NCI-H1105 (cell line): ENCODE results near the gene PCDH9.
A peak's percentile ranks its signal among the peaks of the same experiment; 100 is the strongest.

ENCODE experiments used
- DNase-seq: peaks from one replicate; lab custom pipeline; 2025; lab: John Stamatoyannopoulos, UW

PCDH9 gene

DNA sequence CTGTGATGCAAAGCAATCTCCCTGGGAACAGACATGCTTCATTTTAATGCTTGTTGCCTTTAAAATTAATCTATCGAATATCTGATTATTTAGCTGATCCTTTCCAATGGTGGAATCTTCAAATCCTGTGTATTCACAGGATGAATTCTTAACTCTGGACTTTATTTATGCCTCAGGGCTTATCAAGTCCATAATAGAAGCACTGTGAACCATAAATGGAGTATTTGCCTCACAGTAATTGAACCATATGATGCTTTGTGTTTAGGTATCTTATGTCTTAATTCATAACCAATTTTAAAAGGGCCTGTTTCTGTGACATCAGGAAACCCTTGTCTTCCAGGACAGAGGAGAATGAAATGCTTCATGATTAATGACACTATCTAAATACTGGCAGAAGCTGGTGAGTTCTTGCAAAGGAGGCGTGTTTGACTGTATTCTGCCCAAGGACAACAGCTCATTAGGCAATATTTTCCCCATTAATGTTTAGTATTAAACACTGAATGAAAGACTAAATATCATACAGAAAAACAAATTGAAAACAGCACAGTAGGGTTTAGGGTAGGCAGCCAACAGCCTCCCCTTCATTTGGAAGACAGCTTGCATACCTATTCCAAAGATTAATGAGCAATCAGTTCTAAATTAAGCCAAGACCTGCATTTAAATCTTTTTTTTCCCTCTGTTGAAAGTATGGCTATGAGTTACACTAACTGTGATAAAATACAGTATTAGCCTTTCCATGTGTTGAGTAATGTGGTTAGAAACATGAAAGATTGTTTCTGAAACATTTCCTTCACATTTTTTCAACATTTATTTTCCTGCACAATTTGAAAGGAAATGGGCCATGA is 709.4 kb downstream of the PCDH9 start:
- no peak for DNase-seq

DNA sequence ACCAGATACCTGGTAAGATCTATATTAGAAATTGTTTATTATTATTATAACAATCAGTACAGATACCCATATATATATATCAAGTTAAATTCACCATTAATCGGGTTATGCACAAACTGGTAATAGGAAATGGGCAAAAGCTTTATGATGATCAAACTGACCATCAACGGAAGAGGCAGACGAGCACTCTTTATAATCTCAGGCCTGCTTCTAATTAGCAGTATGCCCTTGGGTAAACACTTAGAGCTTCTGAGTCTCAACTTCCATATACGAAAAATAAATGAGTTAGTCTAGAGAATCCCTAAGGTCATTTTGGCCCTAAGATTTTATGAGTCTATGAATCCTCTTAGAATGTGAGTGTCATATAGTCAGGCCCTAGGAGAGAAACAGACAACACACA is 710.9 kb downstream of the PCDH9 start:
- DNase-seq: no peak

DNA sequence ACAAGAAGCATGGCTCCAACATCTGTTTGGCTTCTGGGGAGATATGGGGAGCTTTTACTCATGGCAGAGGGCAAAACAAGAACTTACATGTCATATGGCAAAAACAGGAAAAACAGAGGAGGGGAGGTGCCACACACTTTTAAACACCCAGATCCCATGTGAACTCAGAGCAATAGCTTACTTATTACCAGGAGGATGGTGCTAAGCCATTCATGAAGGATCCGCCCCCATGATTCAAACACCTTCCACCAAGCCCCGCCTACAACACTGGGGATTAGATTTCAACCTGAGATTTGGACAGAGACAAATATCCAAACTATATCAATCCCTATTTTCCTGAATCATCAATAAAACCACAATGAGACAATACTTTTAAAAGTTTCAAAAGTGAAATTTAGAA is 712.1 kb downstream of the PCDH9 start:
- DNase-seq: no peak

DNA sequence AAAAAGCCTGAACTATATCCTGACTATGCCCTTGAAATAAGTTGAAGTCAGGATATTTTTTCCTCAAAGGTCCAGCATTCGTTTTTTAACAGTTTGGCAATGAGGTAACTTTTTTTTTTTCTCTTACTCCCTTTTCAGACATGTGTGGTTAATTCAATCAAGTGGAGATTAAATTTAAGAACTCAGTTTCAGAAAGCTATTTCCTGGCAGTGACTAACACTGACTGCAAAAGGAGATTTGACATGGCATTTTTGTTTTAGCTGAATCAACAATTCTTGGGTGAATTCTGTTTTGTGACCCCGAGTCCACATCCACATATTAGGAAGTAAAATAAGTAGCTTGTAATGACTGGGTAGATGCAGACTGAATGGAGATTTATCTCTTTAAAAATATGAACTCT is 716.4 kb downstream of the PCDH9 start:
- DNase-seq: no peak

DNA sequence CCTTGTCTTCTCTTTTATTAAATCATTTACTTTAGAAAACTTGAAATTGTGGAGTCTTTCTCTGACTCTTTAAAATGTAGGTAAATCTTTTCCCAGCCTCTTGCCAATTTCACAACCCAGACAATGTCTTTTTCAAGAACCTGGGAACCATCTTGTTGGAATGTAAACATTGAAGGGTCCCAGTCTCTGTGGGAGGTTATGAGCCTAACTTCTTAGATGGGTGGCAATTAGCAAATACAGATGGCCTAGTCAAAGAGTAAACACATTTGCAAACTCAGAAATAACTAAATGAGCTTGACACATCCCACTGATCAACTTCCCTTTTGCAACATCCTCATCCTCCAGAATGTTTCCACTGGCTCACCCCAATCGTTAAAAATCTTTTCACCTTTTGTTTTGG is 721.0 kb downstream of the PCDH9 start:
- no peak for DNase-seq

DNA sequence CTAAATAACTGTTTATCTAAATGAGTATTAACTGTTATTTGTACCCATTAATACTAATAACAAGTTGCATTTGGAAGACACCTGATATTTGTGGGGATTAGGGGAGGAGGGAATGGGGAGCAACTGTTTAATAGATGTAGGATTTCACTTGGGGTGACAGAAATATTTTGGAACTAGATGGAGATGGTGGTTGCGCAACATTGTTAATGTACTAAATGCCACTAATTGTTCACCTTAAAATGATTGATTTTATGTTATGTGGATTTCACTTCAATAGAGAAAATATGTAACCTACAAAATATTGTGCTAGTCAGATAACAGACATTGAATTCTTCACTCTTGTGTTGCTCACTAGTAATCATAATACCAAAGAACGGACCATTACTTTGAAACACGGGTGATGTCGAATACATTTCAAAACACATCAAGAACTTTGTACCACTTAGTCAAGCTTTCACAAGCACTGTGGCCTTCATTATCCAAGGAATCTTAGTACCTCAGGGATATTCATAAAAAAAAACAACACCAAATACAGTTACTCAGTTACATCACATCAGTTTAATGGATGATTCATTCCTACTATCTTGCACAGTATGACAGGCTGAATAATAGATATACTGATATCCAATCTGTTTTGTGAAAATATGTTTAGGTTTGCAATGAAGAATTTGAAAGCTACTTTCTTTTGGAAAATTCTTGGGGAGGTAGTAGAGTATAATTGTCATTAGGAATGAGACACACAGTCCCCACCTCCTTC is 721.8 kb downstream of the PCDH9 start:
- no peak for DNase-seq

DNA sequence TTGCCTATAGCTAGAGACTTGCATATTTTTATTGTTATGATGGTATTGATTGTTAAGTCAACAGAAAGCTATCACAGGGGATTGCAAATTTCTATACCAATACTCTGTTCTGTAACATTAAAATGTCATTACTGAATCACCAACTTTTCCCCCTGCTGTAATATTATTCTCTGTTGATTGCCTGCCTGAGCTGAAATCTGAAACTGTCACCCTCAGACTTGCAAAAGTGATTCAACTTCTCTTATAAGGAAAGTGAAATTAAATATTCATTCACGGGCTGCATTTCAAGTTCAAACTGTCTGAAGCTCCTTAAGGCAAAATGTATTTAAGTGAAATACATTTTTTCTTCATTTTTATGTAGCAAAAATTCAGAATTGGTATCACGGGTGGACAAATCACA is 723.2 kb downstream of the PCDH9 start:
- no peak for DNase-seq

DNA sequence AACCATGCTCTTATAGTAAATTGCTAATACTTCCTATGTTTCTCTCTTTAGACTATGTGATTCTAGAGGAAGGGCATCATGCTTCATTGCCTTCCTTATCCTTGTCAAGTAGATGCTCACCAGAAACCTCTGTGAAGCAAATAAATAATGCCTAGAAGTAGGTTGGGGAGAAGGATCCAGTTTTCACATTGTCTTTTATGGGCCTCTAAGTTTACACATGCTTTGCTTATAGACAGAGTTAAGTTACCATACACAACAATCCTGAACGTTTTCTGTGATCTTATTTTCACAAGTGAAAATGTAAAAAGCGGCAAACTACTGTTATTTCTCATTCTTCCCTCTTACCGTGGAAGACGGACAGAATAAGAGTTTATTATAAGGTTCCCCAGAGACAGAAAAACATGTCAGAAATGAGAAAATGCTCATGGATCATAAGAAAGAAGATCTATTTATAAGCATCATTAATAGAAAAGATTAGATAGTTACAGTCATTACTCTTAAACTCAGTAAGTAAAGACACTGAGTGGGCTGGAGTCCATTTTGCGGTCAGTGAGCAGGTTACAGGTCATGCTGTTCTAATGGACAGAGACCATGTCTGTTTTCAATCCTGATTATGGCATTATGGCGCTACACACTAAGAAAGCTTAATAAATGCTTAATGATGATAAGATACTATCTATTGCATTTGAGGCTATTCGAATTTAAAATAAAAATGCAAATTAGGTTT is 723.9 kb downstream of the PCDH9 start:
- no peak for DNase-seq

DNA sequence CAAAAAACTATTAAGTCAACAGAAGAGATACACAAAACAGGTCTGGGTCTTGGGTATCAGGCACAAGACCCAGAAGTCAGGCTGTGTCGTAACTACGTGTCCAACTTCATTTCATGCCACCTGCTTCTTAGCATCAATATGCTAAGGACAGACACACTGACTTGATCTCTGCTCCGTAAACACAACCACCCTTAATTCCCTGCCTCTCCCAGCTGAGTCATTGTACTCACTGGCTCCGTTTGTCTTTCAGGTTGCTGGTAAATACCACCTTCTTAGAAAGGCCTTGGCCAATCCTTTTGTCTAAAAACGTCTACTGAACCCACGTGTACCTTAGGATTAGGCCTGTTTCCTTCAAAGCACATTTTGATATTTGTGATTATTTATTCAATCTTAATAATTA is 726.2 kb downstream of the PCDH9 start:
- DNase-seq: no peak

DNA sequence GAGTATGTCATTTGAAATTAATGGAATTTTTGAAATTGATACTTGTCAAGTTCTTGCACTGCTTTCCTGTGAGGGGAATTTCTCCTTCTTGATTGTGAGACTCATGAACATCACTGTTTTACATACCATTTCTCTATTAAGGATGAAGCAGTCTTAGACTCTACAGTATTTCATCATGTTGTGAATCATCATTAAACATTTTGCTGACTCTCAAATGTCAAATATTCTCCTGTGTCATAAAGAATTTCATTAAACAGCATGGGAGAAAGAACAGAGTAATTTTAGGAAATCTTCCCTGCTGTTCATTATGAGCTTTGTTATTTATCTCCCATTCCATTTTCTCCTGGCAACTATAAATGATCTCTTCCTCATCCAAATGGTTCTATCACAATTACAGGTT is 729.0 kb downstream of the PCDH9 start:
- DNase-seq: no peak

DNA sequence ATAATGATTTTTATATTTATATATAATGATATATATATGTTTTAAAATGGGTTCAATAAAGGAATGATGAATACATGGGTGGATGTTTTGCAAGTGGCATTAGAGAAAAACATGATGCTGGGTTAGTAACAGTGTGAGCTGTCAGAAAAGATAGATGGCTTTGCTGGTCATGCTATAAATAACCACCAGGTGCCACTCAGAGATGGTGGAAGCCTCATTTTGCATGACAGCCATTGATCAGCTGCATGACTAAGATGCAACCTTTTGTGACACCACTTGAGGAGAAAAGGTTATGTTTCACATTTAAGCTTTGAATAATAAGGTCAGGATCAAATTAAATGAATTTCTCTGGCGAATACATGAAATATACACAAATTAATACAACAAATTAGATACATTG is 737.7 kb downstream of the PCDH9 start:
- DNase-seq: peak; percentile 61

DNA sequence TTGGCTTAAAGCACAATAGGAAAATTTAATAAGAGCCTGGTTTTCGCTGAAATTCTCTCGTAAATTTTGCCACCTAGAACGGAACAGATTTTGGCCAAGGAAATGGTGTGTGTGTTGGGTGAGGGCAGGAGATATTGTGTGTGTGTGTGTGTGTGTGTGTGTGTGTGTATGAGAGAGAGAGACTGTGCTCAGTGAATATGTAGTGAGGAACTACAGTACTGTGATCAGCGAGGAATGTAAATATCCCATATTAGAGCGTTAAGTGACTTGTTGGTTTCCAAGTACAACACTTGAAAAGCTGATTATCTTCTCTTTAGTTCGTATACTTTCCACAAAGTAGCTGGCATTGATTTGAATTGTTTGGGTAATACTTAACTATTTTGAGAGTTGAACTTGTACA is 738.9 kb downstream of the PCDH9 start:
- DNase-seq: no peak

DNA sequence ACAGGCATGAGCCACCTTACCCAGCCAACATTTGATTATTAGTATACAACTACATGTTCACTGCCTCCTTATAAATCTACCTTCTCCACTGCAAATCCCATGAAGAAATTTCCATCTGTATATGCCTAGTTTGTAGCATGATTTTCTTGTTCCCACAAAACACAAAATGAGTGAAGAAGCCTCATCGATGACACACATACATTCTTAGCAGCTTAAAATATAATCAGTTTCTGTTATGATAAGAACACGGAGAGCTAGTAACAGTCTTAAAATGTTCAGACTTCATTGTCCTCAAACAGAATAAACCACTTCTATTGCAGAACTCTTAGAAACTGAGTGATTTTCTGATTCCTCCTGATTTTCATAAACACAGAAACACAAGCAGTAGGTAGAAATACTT is 740.5 kb downstream of the PCDH9 start:
- DNase-seq: no peak

DNA sequence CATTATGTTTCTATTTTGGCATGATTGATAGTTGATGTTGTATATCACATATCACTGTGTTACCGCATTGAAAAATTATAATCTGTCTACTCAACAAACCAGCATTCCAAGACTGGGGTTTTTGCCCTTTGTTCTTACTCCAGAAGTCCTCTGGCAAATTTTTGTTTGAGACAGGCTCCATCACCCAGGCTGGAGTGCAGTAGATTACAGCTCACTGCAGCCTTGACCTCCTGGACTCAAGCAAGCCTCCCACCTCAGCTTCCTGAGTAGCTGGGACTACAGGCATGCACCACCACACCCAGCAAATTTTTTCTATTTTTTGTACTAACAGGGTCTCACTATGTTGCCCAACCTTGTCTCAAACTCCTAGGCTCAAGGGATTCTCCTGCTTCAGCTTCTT is 741.0 kb downstream of the PCDH9 start:
- no peak for DNase-seq

DNA sequence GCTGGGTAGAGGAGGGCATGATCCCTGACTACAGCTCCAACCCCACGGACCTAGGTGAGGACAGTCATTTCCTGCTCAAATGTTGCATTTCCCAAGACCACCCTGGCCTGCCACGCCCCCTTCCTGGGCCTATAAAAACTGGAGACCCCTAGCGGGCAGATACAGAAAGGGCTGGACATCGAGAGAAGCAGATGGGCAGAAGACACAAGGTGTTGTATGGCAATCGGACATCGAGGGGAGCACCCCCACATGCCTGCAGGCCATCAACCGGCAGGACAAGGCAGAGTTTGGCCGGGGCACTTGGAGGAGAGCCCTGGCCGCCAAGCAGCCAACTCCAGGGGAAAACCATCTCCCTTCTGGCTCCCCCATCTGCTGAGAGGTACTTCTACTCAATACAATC is 746.4 kb downstream of the PCDH9 start:
- DNase-seq: no peak

DNA sequence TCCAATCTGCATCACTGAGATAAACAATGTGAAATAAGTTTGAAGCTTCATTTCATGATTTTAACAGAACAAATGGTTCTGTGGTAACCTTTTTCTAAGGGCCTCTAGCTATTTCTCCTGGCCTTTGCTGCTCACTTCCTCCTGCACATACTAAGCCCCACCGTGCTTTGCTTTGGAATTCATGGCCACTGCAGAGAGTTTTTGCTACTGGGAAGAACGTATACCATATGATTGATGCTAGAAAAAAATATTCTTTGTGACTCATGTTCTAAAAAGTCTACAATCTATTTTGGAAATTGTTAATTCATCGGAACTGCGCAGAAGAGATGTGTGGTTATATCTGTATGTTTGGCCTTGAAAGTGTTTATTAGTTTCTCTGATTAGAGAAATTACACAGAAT is 747.3 kb downstream of the PCDH9 start:
- DNase-seq: no peak

DNA sequence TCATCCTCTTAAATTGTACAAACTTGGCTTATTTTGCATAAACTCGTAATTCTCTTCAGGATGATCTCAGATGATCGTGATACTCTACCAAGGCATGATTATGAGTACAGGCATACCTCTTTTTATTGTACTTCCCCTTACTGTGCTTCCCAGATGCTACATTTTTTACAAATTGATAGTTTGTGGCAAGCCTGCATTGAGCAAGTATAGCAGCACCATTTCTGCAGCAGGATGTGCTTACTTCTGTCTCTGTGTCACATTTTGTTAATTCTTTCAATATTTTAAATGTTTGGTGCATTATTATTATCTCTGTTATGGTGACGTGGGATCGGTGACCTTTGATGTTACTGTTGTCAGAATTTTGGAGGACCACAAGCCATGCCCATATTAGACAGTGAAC is 752.3 kb downstream of the PCDH9 start:
- no peak for DNase-seq

DNA sequence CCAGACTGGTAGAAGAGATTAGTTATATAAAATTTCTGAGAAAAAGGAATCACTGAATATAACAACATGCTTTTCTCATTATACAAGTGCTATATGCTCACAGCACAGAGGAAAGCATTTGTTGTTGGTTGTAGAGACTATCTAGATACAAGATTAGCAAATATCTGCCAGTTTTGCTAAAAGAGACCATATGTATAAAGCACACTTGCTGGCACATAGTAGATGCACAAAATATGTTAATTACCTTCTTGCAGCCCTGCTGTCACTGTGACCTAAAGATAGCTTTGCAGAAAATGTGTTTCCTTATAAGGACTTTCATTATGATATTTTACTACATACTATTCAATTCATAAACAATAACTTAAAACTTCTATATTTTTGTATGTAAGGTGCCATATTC is 755.1 kb downstream of the PCDH9 start:
- DNase-seq: no peak

DNA sequence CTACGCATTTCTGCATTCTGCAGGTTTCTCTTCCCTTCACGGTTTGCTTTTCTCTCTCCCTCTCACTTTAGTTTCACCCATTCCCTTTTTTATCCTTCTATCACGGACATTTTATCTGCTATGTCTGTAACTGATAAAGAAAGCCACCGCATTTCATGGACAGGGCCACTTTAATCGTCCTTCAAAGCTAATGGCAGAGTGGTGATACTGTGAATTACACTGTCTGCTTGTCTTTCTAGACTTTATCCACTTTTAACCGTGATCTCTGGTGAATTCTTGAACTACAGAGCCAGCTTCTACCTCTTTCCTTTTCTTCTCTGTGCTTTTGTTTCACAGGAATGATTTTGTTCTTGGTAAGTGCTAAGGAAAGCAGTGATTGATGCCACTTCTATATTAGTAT is 760.4 kb downstream of the PCDH9 start:
- DNase-seq: no peak

DNA sequence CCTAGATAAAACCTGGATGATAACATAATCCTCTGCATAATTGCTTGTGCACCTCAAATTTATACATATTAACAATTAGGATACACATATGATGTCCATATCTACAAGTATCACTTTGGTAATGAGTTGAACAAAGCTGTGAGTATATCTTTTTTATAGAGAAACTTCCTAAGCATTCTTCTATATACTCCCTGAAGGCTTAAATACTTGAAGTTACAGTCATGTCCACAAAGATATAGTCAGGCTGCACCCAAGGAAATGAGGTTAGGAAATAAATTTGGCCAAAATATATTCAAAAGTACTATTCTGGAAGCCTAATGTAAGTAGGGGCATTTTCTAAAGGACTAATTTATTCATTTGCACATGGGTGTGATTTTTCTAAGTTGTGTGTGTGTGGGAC is 761.5 kb downstream of the PCDH9 start:
- DNase-seq: no peak

DNA sequence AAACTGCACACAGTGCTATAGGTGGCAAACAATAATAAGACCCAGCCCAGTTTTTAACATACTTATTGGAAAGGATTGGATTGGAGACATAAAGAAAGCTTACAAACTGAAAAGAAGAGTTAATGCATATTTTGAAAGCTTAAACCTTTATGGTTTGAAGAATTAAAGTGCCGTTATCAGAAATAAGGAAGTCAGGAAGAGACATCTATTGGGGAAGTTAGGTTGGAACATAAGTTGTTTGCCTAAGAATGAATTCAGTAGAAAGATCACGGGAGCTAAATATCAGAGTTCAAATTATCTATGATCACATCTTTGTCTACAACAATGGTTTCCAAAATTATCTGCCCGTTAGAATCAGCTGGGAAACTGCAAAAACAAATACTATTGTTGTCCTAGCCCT is 767.9 kb downstream of the PCDH9 start:
- DNase-seq: no peak

DNA sequence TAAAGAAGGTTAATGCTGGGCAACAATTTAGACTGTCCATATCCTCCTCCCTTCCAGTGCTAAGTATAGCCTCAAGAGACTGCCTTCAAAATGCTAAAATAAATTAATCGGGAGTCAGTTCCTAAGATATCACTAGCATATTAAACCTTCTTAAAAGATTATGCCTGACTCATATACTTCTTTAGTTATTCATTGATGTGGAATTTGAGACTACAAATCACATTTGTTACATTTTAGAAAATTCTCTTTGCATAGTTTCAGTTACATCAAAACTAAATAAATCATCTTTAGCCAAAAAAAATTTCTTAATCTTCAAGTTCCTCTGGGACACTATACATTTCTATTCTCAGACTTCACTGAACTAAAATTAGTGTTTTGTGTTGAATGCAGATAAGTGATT is 769.1 kb downstream of the PCDH9 start:
- no peak for DNase-seq

DNA sequence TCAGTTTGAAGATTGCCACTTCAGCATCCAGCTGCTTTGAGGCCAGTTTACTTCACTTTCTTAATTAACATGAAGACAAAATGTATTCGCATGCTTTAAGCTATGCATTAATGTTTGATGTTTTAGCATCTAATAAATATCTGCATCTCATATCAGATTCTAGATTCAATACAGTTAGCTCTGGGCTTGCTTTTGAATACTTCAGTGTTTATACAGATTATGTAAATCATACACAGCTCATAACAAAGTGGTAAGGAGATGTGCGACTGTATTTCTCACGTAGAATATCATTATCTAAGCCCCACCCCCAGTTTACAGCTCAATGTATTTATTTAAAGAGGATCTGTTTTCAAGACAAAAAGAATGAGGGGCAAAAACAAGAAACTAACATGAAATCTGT is 770.5 kb downstream of the PCDH9 start:
- no peak for DNase-seq
